ENCODE measurements around the gene RRP1.

GRCh38 chr21:43761886-43762285, 27.5 kb upstream of the RRP1 start:
- TF ChIP-seq CTCF (conservative IDR thresholded peaks at IDR 0.05) (no peak), ZFX (IDR thresholded peaks at IDR 0.05) (no peak)

All from C4-2B (cell line).